MCF 10A (cell line): ENCODE data around the gene NARS2. TPM values are rescaled to one million over a fixed set of nuclear protein-coding genes. Genes with fewer than 3 reads are reported as not detected.
A peak's percentile ranks its signal among the peaks of the same experiment; 100 is the strongest.

ENCODE experiments used
- BruUV-seq: library from RNA; stranded (reverse); fragments of 400-500 nt; replicated peaks from 2 replicates; lab custom pipeline; 2021; lab: Mats Ljungman, UMichigan
- CTCF ChIA-PET: fragments of 300-600 bp; sonication (Branson Sonifier 250); formaldehyde crosslinking; extraction: SDS; loops from one replicate; lab custom pipeline; 2021; ENCODE audit warnings: antibody characterized with exemption, inconsistent platforms; lab: Yijun Ruan, JAX
- POLR2A ChIA-PET: fragments of 300-600, 350-650 bp; sonication (Branson Sonifier 250); formaldehyde crosslinking; extraction: SDS; loops from one replicate; lab custom pipeline; 2020; ENCODE audit warnings: antibody characterized with exemption, inconsistent platforms; lab: Yijun Ruan, JAX
- DNase-seq: peaks from one replicate; pipeline ENCODE4 v3.0.0-alpha.2; 2018; ENCODE audit not compliant: unreplicated experiment
- H3K27ac Mint-ChIP-seq: one replicate; pipeline ENCODE4 v1.8.0; 2022; ENCODE audit warnings: mild to moderate bottlenecking, low read depth, mixed read lengths; ENCODE audit not compliant: unreplicated experiment
- H3K27me3 Mint-ChIP-seq: one replicate; pipeline ENCODE4 v1.8.0; 2022; ENCODE audit warnings: mixed read lengths; ENCODE audit not compliant: insufficient read depth, unreplicated experiment
- H3K36me3 Mint-ChIP-seq: one replicate; pipeline ENCODE4 v1.8.0; 2022; ENCODE audit warnings: mild to moderate bottlenecking, moderate library complexity, mixed read lengths; ENCODE audit not compliant: insufficient read depth, unreplicated experiment
- H3K4me1 Mint-ChIP-seq: one replicate; pipeline ENCODE4 v1.8.0; 2022; ENCODE audit warnings: mixed read lengths; ENCODE audit not compliant: insufficient read depth, unreplicated experiment
- H3K4me3 Mint-ChIP-seq: one replicate; pipeline ENCODE4 v1.8.0; 2022; ENCODE audit warnings: mild to moderate bottlenecking, moderate library complexity, mixed read lengths; ENCODE audit not compliant: unreplicated experiment
- H3K9me3 Mint-ChIP-seq: one replicate; pipeline ENCODE4 v1.8.0; 2022; ENCODE audit warnings: mixed read lengths; ENCODE audit not compliant: unreplicated experiment
- intact Hi-C: fragments of 100-400 bp; cut with micrococcal nuclease; formaldehyde crosslinking; loops from 2 replicates; pipeline ENCODE4 v1.14.1; 2022
- total RNA-seq: library from RNA; stranded (reverse); gene quantifications from 2 replicates; pipeline ENCODE4 v1.2.3, GENCODE V29; 2022
- TF ChIP-seq, protein P1 (sequence below): fragments of 200-600 bp; IDR thresholded peaks from one replicate; pipeline ENCODE4 v1.8.0; 2022; ENCODE audit warnings: antibody characterized with exemption, mild to moderate bottlenecking; ENCODE audit not compliant: unreplicated experiment

NARS2 gene
- total RNA-seq, 1 experiment from 2014 or later = 24.6 TPM

DNA sequence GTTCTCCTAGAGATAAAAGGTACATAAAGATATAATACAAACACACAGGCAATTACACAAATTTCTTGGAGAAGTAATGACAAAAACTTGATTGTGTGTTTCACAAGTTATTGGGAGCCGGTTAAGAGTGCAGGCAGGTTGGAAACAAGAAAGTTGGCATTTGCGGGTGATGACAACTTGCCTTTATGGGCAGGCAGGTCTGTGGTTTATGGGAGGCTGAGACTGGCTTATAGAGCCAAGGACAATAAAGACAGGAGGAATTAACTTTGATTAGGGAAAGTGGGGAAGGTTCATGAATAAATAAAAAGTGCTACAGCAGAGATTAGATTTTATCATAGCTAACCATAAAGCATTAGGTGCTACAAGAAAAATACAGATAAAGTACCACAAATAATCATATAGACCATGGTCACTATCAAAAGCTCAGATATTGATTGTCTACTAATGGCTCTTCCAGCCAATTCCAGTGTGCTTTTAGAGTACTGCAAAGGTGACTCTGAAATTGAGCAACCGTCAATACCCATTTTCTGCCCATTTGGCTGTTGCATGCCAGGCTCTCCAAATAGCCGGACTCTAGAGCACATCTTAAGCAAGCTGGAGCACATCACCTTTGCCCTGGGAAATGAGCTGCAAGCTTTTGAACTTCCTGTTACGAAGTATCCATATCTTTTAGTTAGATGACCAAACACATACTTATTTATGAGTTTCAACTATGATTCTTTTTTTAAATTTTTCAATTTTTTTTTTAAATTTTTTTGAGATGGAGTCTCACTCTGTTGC lies 123.1 kb downstream of the NARS2 start:
- no peak for DNase-seq
- intact Hi-C loops = no loop called here
- ChIA-PET POLR2A (no interaction called here), CTCF (interaction anchor here (0.6 to 1.0 kb wide), 4 partner anchors 8 to 265 kb away, joined by 3 read pairs; no protein-coding TSS in a partner anchor)
- Mint-ChIP-seq H3K9me3 (no peaks in the 10 kb centered on the region), H3K36me3 (peaks cover 10% of the 10 kb centered on the region), H3K4me3 (no peak overlapping the region), H3K27ac (no peak overlapping the region), H3K4me1 (no peaks in the 10 kb centered on the region), H3K27me3 (no peaks in the 10 kb centered on the region)
- BruUV-seq = no TSS peak
- TF ChIP-seq, protein P1, sequence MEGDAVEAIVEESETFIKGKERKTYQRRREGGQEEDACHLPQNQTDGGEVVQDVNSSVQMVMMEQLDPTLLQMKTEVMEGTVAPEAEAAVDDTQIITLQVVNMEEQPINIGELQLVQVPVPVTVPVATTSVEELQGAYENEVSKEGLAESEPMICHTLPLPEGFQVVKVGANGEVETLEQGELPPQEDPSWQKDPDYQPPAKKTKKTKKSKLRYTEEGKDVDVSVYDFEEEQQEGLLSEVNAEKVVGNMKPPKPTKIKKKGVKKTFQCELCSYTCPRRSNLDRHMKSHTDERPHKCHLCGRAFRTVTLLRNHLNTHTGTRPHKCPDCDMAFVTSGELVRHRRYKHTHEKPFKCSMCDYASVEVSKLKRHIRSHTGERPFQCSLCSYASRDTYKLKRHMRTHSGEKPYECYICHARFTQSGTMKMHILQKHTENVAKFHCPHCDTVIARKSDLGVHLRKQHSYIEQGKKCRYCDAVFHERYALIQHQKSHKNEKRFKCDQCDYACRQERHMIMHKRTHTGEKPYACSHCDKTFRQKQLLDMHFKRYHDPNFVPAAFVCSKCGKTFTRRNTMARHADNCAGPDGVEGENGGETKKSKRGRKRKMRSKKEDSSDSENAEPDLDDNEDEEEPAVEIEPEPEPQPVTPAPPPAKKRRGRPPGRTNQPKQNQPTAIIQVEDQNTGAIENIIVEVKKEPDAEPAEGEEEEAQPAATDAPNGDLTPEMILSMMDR = no peak

DNA sequence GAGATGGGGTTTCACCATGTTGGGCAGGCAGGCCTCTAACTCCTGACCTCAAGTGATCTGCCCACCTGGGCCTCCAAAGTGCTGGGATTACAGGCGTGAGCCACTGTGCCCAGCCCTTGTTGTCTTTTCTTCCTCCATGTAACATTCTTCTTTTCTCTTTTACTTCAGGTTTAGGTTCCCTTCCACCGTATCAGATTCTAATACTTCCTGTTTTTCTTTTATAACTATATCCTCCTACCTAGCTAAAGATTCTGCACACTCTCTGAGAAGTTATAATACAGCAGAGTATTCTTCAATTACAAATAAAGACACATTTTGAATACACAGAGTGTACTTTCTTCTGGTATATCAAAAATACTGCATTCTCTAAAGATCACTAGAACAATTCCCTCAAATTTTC lies 123.8 kb downstream of the NARS2 start:
- Mint-ChIP-seq H3K27ac (peak overlapping the region; percentile 50), H3K4me3 (no peak overlapping the region), H3K4me1 (no peaks in the 10 kb centered on the region), H3K27me3 (no peaks in the 10 kb centered on the region), H3K9me3 (no peaks in the 10 kb centered on the region), H3K36me3 (peaks cover 10% of the 10 kb centered on the region)
- DNase-seq = no peak
- intact Hi-C loops = no loop called here
- TF ChIP-seq, protein P1 = no peak
- CTCF ChIA-PET = interaction anchor here (0.6 kb wide), 1 partner anchor 1864 kb away, joined by 3 read pairs; no protein-coding TSS in a partner anchor
- POLR2A ChIA-PET = no interaction called here
- BruUV-seq = no TSS peak

DNA sequence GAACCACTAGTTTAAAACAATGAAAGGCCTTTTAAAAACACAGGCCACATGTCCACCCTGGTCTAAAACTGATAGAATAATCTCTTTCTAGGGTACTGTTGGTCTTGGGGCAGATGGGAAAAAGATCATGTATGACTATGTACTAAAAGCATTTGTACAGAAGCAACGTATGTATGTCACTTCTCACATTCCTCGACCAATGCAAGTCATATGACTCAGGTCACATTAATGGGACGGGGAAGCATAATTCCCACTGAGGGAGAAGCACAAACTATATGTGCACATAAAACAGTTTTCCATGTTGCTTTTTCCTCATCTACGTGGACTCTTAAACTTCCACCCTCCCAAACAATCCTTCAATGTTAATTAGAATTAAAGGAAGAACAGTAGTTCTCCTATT lies 124.8 kb downstream of the NARS2 start:
- TF ChIP-seq, protein P1 = no peak
- ChIA-PET CTCF (no interaction called here), POLR2A (no interaction called here)
- no peak for DNase-seq
- BruUV-seq = no TSS peak
- Mint-ChIP-seq H3K4me1 (no peaks in the 10 kb centered on the region), H3K9me3 (no peaks in the 10 kb centered on the region), H3K4me3 (no peak overlapping the region), H3K27ac (no peak overlapping the region), H3K36me3 (peaks cover 10% of the 10 kb centered on the region), H3K27me3 (no peaks in the 10 kb centered on the region)
- intact Hi-C loops = no loop called here

DNA sequence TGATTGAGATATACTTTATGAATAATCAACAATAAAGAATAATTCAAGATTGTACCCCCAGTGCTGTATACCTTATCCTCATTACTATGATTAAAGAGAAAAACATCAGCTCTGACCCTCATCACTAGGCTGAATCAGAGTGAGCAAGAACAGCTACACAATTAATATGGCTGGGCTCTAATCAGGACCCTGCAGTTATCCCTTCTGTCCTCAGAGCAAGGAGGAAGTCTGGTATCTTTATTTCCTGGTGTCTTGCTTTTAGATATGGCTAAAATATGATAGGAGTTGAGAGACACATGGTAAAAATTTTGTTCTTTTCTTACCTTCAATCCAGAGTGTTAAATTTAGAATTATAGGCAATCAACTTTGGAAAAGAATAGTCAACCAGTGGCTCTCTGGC lies 128.5 kb downstream of the NARS2 start:
- DNase-seq = no peak
- BruUV-seq = no TSS peak
- Mint-ChIP-seq H3K4me1 (no peaks in the 10 kb centered on the region), H3K36me3 (peaks cover 32% of the 10 kb centered on the region), H3K4me3 (no peak overlapping the region), H3K27ac (no peak overlapping the region), H3K27me3 (no peaks in the 10 kb centered on the region), H3K9me3 (no peaks in the 10 kb centered on the region)
- ChIA-PET POLR2A (no interaction called here), CTCF (no interaction called here)
- TF ChIP-seq, protein P1 = no peak
- intact Hi-C loops = no loop called here
